GM20000 (cell line): ENCODE measurements around the gene TMCC1.
"Not testable (repeated sequence)": the region's sequence is repeated elsewhere in the genome, so short reads cannot be mapped to it uniquely, and the experiment has no call there.

ENCODE experiments used
- DNase-seq: peaks from one replicate; pipeline ENCODE4 v3.0.0; 2012; ENCODE audit warnings: low spot score
- TF ChIP-seq, protein P1 (sequence below): IDR thresholded peaks from 2 replicates; pipeline ENCODE4 v1.5.1; 2012; ENCODE audit warnings: mild to moderate bottlenecking, control low read depth; ENCODE audit errors: extremely low read depth, missing control alignments

The TMCC1 gene

GRCh38 chr3:129892486-129892856, 1.0 kb downstream of the TMCC1 start:
- TF ChIP-seq, protein P1, sequence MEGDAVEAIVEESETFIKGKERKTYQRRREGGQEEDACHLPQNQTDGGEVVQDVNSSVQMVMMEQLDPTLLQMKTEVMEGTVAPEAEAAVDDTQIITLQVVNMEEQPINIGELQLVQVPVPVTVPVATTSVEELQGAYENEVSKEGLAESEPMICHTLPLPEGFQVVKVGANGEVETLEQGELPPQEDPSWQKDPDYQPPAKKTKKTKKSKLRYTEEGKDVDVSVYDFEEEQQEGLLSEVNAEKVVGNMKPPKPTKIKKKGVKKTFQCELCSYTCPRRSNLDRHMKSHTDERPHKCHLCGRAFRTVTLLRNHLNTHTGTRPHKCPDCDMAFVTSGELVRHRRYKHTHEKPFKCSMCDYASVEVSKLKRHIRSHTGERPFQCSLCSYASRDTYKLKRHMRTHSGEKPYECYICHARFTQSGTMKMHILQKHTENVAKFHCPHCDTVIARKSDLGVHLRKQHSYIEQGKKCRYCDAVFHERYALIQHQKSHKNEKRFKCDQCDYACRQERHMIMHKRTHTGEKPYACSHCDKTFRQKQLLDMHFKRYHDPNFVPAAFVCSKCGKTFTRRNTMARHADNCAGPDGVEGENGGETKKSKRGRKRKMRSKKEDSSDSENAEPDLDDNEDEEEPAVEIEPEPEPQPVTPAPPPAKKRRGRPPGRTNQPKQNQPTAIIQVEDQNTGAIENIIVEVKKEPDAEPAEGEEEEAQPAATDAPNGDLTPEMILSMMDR: no peak

GRCh38 chr3:129890891-129891290, 2.6 kb downstream of the TMCC1 start:
- TF ChIP-seq, protein P1: no peak
- DNase-seq: no peak

More at GRCh38 chr3:129892486-129892856, 1.0 kb downstream of the TMCC1 start:
- DNase-seq: no peak

DNA sequence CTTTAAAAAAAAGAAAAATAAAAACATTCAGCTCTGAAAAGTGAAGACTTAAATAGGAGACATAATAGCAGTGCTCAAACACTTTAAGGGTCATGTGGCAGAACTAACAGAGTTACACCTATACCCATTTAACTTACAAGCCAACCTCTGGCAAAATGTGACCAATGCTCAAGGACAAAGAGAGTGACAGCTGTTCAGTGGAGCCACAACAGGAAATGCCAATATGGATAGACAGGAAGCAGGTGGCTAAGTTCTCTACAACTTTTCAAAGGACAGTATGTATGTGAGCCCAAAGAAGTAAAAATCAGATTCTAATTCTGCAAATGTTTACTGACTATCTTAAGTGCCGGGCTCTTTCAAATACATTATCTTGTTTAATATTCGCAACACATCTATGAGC, 3.4 kb downstream of the TMCC1 start:
- DNase-seq: no peak
- TF ChIP-seq, protein P1: no peak

GRCh38 chr3:129888771-129889170, 4.7 kb downstream of the TMCC1 start:
- DNase-seq: no peak
- TF ChIP-seq, protein P1: no peak

- no peak for DNase-seq
- TF ChIP-seq, protein P1: no peak
Observed at GRCh38 chr3:129881261-129881660, 12.2 kb downstream of the TMCC1 start.

DNA sequence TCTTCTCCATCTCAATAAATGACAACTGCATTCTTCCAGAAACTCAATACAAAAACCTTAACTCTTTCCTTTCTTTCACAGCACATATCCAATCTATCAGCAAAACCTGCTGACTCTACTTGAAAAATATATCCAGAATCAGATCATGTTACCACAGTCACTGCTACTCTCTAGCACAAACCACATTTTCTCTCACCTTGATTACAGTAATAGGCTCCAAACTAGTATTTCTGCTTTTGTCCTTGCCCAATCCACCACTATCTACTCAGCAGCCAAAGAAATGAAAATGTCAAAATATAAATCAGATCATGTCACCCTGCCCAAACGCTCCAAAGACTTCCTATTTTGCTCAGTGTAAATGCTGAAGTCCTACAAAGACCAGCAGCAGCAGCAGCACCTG, 15.2 kb downstream of the TMCC1 start:
- TF ChIP-seq, protein P1: no peak
- no peak for DNase-seq

- not testable (repeated sequence) for DNase-seq
Observed at GRCh38 chr3:129874479-129874878, 19.0 kb downstream of the TMCC1 start.

DNA sequence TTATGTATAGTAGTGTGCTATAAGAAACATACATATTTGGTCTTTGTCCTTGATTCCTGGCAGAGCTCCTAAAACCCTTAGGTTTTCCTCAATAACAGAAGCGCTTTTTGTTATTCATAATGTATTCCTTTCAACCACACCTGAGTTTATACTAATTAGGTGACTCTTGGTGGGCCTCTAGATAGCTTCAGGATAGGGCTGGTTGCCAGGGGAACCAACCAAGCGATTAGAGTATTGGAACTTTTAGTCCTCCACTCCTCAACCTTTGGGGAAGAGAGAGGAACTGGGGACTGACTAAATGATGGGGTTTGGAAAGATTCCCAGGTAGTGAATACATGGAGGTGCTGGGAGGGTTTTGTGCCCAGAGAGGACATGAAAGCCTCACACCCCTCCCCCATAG, 24.6 kb downstream of the TMCC1 start:
- TF ChIP-seq, protein P1: no peak
- DNase-seq: no peak
